ENCODE results near the gene HMG20B. TPM values are rescaled to one million over a fixed set of nuclear protein-coding genes. Genes with fewer than 3 reads are reported as not detected.
"Not testable (repeated sequence)": the region's sequence is repeated elsewhere in the genome, so short reads cannot be mapped to it uniquely, and the experiment has no call there.

HMG20B gene
- total RNA-seq, 1 donor from 2014 or later: 34.7 TPM

DNA sequence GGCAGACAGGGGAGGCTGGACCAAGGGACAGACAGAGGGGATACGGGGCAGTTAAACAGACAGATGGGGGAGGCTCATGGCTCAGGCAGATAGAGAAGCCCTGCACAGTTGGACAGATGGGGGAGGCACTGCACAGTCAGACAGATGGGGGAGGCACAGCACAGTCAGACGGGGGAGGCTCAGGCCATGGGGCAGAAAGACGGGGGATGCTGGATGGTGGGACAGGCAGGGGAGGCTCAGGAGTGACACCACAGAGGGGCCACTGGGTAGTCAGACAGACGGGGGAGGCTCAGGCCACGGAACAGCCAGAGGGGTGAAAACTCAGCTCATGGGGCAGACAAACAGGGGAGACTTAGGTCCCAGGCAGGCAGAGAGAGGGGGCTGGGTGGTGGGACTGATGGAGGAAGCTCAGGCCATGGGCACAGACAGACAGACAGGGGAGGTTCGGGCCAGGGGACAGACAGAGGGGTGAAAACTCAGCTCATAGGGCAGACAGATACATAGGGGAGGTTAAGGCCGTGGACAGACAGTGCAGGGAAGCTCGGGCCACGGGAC is 16.2 kb upstream of the HMG20B start:
- DNase-seq: no peak

- DNase-seq: no peak
Observed at GRCh38 chr19:3556978-3557460, 15.7 kb upstream of the HMG20B start.

- DNase-seq: peak; percentile 97
Observed at GRCh38 chr19:3557461-3558248, 15.1 kb upstream of the HMG20B start, which contains the start of gene MFSD12. Gene MFSD12, minus strand, starts transcription at chr19:3557586. Its CDS starts 183 bp downstream, at chr19:3557403.

GRCh38 chr19:3563709-3564524 is 8.8 kb upstream of the HMG20B start:
- no peak for DNase-seq

DNA sequence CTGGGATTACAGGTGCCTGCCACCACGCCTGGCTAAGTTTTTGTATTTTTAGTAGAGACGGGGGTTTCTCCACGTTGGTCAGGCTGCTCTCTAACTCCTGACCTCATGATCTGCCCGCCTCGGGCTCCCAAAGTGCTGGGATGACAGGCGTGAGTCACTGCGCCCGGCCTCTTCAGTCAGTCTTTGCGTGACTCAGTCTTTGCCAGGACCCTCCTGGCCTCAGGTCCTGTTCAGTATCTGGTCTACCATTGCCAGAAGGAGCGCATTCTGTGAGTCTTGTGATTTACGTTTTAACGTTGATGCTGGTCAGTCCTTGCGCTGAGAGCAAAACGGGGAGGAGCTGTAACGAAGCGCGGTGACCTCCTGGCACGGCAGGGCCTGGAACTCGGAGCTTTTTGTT is 7.6 kb upstream of the HMG20B start:
- DNase-seq: no peak

DNA sequence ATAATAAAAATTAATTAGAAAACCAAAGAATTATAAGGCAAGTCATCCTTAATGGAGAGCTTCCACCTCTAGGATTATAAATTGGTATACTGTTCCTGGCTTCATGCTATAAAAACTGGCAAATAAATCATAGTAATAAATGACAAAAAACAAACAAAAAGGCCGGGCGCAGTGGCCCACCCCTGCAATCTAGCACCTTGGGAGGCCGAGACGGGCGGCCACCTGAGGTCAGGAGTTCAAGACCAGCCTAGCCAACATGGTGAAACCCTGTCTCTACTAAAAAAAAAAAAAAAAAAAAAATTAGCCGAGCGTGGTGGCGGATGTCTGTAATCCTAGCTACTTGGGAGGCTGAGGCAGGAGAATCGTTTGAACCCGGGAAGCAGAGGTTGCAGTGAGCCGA is 2.7 kb upstream of the HMG20B start:
- DNase-seq: not testable (repeated sequence)

DNA sequence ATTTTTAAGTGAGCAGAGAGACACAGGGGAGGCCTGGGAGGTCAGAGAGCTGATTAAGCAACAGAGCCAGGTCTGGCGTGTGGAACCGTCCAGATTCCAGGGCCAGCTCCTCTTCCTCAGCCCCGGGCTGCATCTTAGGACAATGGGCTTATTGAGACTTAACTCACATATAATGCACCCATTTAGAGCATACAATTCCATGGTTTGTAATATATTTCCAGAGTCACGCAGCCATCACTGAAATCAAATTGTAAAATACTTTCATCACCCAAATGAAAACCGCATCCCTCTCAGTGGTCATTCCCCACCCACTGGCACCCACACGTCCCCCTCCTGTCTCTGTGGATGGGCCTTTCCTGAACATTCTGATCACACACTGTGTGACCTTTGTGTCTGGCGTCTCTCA is 2.1 kb upstream of the HMG20B start:
- DNase-seq: no peak

DNA sequence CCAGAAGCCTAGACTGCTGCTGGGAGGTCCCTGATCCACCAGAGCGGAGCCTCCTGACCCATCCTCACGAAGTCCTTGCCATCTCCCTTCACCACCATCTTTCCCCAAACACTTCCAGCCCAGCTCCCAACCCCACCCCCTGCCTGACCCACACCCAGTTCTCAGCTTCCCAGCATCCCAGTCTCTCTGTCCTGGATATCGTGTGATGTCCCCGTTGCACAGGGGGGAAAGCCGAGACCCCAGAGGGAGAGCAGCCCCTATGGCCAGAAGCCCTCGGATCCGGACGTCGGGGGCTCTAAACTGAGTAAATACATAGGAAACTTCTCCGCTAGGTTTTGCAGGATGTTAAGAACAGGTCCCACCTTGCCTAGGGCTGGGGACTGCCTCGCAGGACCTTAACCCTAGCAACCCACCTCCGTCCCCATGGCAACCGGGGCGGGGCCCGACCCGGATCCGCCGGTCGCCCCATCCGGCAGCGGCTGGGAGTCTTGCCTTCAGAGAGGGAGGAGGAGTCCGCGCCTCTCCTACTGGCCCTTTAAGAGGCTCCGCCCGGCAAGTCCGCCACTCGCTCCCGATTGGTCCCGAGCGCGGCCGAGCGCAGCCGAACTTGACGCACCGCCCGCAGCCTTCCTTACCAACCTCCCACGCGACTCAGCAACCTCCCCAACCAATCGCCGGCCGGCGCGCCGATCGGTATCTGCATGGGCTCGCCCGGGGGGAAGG is 451 bp upstream of the HMG20B start:
- DNase-seq: peak; percentile 100

DNA sequence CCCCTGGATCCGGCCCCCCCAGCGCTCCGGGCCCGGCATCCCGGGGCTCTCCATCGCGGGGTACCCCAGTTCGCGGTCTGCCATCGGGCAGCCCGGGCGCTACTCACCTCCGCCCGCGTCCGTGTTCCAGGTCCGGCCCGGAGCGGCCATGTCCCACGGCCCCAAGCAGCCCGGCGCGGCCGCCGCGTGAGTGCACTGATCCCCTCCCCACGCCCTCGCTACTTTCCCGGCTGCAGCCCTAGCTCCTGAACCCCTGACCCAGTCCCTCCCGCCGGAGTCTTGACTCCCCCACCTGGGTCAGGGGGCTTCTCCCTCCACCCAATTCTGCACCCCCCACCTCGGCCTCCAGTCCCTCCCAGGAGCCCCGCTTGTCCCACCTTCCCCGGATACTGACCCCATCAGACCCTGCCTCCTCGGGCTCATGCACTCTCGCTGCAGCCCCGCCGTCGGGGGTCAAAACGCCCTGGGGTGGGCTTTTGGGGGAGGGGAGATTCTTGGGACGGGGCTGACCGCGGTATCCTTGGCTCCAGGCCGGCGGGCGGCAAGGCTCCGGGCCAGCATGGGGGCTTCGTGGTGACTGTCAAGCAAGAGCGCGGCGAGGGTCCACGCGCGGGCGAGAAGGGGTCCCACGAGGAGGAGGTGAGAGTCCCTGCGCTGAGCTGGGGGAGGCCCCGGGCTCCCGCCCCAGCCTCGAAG is 566 bp downstream of the HMG20B start:
- peak; percentile 30 for DNase-seq

DNA sequence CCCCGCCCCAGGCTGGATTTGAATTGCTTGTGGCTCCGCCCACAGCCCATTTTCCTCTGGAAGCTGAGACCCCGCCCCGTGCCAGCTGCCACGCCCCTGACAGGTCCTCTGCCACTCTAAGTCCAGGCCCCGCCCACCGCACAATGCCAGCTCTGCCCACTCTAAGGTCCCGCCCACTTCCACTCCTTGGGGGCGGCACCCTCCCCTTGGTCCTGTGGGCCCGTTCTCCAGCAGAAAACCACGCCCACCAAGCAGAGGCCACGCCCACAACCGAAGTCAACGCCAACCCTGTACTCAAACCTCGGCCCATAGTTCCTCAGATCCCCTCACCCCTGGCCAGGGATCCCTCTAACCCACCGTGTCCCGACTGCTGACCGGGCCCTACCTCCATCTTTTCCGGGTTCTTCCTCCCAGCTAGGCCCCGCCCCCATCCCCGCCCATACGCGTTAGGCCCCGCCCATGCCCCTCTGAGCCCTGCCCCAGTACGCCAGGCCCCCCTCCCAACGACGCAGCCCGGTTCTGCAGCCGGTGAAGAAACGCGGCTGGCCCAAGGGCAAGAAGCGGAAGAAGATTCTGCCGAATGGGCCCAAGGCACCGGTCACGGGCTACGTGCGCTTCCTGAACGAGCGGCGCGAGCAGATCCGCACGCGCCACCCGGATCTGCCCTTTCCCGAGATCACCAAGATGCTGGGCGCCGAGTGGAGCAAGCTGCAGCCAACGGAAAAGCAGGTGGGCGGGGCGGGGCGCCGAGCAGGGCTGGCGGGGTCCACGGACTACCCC is 1.3 kb downstream of the HMG20B start:
- peak; percentile 90 for DNase-seq

- DNase-seq: peak; percentile 33
Observed at GRCh38 chr19:3575260-3575741, 2.6 kb downstream of the HMG20B start.

DNA sequence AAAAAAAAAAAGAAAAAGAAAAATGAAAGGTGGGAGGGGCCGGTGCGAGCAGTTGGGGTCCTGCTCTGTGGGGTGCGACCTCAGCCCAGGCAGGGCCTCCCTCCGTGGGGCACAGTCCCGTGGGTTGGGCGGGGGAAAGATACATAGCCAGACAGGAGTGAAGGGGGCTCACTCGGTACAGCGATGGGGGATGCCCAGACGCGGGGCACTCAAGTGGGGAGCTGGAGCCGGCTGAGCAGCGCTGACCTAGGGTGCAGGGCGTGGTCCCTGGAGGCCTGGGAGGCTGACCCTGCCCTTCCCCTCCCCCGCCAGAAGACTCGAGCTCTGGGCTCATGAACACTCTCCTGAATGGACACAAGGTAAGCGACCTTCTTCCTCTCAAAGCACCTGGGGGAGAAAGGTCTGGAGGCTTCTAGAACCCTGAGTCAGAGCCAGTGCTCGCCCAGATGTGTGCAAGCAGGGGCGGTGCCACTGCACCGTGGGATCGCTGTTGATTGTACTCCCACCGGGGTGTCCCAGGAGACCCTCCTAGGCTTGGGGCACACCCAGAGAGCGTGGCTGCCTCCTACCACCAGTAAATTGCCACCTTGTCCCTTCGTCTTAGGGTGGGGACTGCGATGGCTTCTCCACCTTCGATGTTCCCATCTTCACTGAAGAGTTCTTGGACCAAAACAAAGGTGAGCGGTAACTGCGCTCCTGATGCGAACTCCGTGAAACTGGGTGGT is 3.4 kb downstream of the HMG20B start:
- DNase-seq: no peak

- peak; percentile 83 for DNase-seq
Observed at GRCh38 chr19:3576696-3577443, 4.1 kb downstream of the HMG20B start.

GRCh38 chr19:3577723-3578344 is 5.1 kb downstream of the HMG20B start:
- no peak for DNase-seq

DNA sequence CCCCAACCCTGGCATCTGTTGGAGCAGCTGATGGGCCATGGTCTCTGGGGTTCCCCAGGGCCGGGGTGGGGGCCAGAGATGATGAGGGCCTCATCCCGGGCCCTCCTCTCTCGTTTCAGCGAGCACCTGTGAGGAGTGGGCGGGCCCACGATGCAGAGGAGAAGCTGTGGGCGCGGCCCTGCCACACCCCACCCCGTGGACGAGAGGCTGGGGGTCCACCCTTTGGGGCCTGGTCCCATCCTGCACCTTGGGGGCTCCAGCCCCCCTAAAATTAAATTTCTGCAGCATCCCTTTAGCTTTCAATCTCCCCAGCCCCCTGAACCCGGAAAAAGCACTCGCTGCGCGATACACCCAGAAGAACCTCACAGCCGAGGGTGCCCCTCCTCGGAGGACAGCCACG is 5.6 kb downstream of the HMG20B start:
- no peak for DNase-seq

DNA sequence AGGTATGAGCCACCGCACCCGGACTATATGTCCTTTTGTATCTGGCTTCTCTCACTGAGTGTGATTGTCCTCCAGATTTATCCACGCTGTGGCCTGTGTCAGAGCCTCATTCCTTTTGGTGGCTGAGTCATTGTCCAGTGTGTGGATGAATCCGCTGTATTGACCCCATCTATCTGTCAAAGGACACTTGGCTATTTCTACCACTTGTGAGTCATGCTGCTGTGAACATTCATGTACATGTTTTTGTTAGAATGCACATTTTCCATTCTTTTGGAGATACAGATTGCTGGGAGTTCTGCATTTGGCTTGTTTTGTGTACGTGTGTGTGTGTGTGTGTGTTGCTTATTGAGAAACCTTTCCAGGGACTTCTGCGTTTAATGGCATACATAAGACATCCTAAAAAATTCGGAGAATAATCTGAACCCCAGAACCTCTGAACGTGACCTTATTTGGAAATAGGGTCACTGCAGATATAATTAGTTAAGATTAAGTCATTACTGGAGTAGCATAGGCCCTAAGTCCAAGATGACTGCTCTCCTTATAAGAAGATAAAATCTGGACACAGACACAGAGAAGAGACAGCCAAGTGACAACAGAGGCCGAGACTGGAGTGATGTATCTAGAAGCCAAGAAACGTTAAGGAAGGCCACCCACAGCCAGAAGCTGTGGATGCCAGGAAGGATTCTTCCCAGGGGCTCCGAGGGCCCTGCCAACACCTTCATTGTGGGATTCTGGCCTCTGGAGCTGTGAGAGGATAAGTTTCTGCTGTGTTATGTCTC is 7.6 kb downstream of the HMG20B start:
- no peak for DNase-seq

DNA sequence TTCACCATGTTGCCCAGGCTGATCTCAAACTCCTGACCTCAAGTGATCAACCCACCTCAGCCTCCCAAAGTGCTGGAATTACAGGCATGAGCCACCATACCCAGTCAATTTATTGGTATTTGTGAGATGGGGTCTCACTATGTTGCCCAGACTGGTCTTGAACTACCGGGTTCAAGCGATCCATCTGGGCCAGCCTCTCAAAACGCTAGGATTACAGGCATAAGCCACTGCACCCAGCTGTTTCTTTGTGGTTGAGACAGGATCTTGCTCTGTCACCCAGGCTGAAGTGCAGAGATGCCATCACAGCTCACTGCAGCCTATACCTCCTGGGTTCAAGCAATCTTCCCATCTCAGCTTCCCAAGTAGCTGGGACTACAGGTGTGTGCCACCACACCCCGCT is 9.0 kb downstream of the HMG20B start:
- not testable (repeated sequence) for DNase-seq
